Trophoblast cell (in vitro differentiated cells and primary cell): ENCODE measurements around the gene PNKP.

Experiments
- DNase-seq, 2 donors: peaks; one replicate each; pipeline ENCODE4 v3.0.0-alpha.2; 2016
- H2AFZ ChIP-seq: 2 replicates; pipeline ENCODE4 v1.6.1; 2013; ENCODE audit warnings: low read length, moderate library complexity, mild to moderate bottlenecking; ENCODE audit not compliant: insufficient read depth, poor library complexity
- H2AK5ac ChIP-seq: 2 replicates; pipeline ENCODE4 v1.6.1; 2013; ENCODE audit warnings: mild to moderate bottlenecking, low read length
- H2BK120ac ChIP-seq: 2 replicates; pipeline ENCODE4 v1.6.1; 2013; ENCODE audit warnings: low read length, mild to moderate bottlenecking, moderate library complexity; ENCODE audit not compliant: insufficient read depth, poor library complexity
- H2BK12ac ChIP-seq: 2 replicates; pipeline ENCODE4 v1.6.1; 2013; ENCODE audit warnings: mild to moderate bottlenecking, low read length, moderate library complexity
- H2BK5ac ChIP-seq: 2 replicates; pipeline ENCODE4 v1.6.1; 2013; ENCODE audit warnings: low read length, low read depth, moderate library complexity, mild to moderate bottlenecking; ENCODE audit not compliant: poor library complexity
- H3K14ac ChIP-seq: 2 replicates; pipeline ENCODE4 v1.6.1; 2013; ENCODE audit warnings: mild to moderate bottlenecking, low read length
- H3K18ac ChIP-seq: 2 replicates; pipeline ENCODE4 v1.6.1; 2013; ENCODE audit warnings: mild to moderate bottlenecking, low read length
- H3K23ac ChIP-seq: 2 replicates; pipeline ENCODE4 v1.6.1; 2013; ENCODE audit warnings: low read length
- H3K27ac ChIP-seq: 2 replicates; pipeline ENCODE4 v1.5.1; 2013; ENCODE audit warnings: low read depth, mild to moderate bottlenecking, inconsistent platforms, low read length, moderate library complexity
- H3K27me3 ChIP-seq: 2 replicates; pipeline ENCODE4 v1.6.1; 2013; ENCODE audit warnings: inconsistent platforms, mild to moderate bottlenecking, low read length, moderate library complexity; ENCODE audit not compliant: insufficient read depth
- H3K36me3 ChIP-seq, 2 experiments: 1 replicate in 1 of 2; 2 replicates in 1 of 2; pipeline ENCODE4 v1.6.1; 2013; ENCODE audit warnings: low read length in 2 of 2, mild to moderate bottlenecking in 2 of 2, moderate library complexity in 1 of 2; ENCODE audit not compliant: insufficient read depth in 2 of 2, control insufficient read depth in 1 of 2
- H3K4ac ChIP-seq: 2 replicates; pipeline ENCODE4 v1.6.1; 2013; ENCODE audit warnings: low read depth, mild to moderate bottlenecking, low read length, moderate library complexity
- H3K4me1 ChIP-seq, 2 experiments: 1 replicate in 1 of 2; 2 replicates in 1 of 2; pipeline ENCODE4 v1.6.1; 2013; ENCODE audit warnings: low read length in 2 of 2, mild to moderate bottlenecking in 2 of 2, moderate library complexity in 1 of 2; ENCODE audit not compliant: insufficient read depth in 2 of 2, control insufficient read depth in 1 of 2
- H3K4me2 ChIP-seq: 2 replicates; pipeline ENCODE4 v1.6.1; 2013; ENCODE audit warnings: inconsistent platforms, mild to moderate bottlenecking, low read length, moderate library complexity
- H3K4me3 ChIP-seq: 2 replicates; pipeline ENCODE4 v1.5.1; 2013; ENCODE audit warnings: mild to moderate bottlenecking, low read depth, low read length, inconsistent platforms
- H3K79me1 ChIP-seq: one replicate; pipeline ENCODE4 v1.6.1; 2013; ENCODE audit warnings: low read length
- H3K79me2 ChIP-seq: 2 replicates; pipeline ENCODE4 v1.6.1; 2013; ENCODE audit warnings: low read length, mild to moderate bottlenecking; ENCODE audit not compliant: control insufficient read depth, insufficient read depth, poor library complexity
- H3K9ac ChIP-seq: 2 replicates; pipeline ENCODE4 v1.6.1; 2013; ENCODE audit warnings: mild to moderate bottlenecking, low read length
- H3K9me3 ChIP-seq: 2 replicates; pipeline ENCODE4 v1.6.1; 2013; ENCODE audit warnings: low read depth, mild to moderate bottlenecking, control low read depth, inconsistent platforms, low read length; ENCODE audit not compliant: insufficient read depth
- H4K12ac ChIP-seq: 2 replicates; pipeline ENCODE4 v1.6.1; 2013; ENCODE audit warnings: low read depth, mild to moderate bottlenecking, low read length, moderate library complexity
- H4K8ac ChIP-seq: 2 replicates; pipeline ENCODE4 v1.6.1; 2013; ENCODE audit warnings: low read depth, mild to moderate bottlenecking, low read length, moderate library complexity
- H4K91ac ChIP-seq: one replicate; pipeline ENCODE4 v1.6.1; 2013; ENCODE audit warnings: low read depth, mild to moderate bottlenecking, low read length, moderate library complexity
- WGBS: extraction: QIAGEN DNeasy Blood & Tissue Kit; methylation state at CpG from one replicate; pipeline ENCODE4 v1.1.7; 2013; ENCODE audit warnings: missing lambda C conversion rate; ENCODE audit not compliant: insufficient read length, insufficient coverage; ENCODE audit errors: extremely low coverage; 5-methylcytosine and 5-hydroxymethylcytosine counted together

Gene PNKP

GRCh38 chr19:49816590-49816989 lies 50.8 kb downstream of the PNKP start:
- Histone ChIP-seq H3K9ac (no peak overlapping the region), H2AFZ (peak overlapping the region; percentile 15), H2BK12ac (no peak overlapping the region), H3K27ac (no peak overlapping the region), H3K4me2 (no peak overlapping the region), H3K14ac (no peak overlapping the region), H3K23ac (no peak overlapping the region), H3K4me3 (no peak overlapping the region), H2AK5ac (no peak overlapping the region), H3K36me3 (peaks cover 9 to 11% of the 10 kb centered on the region in 2 experiments), H4K91ac (no peak overlapping the region), H3K18ac (no peak overlapping the region), H3K79me2 (peaks cover 13% of the 10 kb centered on the region), H3K4me1 (peaks cover 10 to 12% of the 10 kb centered on the region in 2 experiments), H4K12ac (no peak overlapping the region), H2BK120ac (no peak overlapping the region), H3K4ac (no peak overlapping the region), H2BK5ac (no peak overlapping the region), H4K8ac (no peak overlapping the region), H3K27me3 (no peaks in the 10 kb centered on the region), H3K79me1 (peaks cover 17% of the 10 kb centered on the region), H3K9me3 (no peaks in the 10 kb centered on the region)
- peak in 1 of 2 donors; percentile 13 for DNase-seq
- no CpG with 5 or more reads among the region's 14 CpGs for WGBS

DNA sequence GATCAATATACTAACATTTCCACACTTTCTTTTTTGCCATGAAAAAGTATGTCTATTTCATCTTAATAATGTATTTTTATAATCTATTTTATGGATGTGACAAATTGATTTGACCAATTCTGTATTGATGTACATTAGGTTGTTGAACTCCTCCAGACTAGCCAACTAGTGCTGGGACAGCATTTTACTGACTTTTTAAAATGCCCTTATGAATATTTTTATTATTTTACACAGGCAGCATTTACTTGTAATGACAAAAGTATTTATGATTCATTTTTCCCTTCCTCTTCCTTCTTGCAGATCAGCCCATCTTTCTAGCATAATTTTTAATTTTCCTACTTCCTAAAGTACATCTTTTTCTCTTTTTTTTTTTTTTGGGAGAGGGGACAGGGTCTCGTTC lies 53.4 kb downstream of the PNKP start:
- no CpG with 5 or more reads among the region's 1 CpG for WGBS
- H4K91ac ChIP-seq, result no peak overlapping the region
- DNase-seq, result peak in 1 of 2 donors; percentile 55

DNA sequence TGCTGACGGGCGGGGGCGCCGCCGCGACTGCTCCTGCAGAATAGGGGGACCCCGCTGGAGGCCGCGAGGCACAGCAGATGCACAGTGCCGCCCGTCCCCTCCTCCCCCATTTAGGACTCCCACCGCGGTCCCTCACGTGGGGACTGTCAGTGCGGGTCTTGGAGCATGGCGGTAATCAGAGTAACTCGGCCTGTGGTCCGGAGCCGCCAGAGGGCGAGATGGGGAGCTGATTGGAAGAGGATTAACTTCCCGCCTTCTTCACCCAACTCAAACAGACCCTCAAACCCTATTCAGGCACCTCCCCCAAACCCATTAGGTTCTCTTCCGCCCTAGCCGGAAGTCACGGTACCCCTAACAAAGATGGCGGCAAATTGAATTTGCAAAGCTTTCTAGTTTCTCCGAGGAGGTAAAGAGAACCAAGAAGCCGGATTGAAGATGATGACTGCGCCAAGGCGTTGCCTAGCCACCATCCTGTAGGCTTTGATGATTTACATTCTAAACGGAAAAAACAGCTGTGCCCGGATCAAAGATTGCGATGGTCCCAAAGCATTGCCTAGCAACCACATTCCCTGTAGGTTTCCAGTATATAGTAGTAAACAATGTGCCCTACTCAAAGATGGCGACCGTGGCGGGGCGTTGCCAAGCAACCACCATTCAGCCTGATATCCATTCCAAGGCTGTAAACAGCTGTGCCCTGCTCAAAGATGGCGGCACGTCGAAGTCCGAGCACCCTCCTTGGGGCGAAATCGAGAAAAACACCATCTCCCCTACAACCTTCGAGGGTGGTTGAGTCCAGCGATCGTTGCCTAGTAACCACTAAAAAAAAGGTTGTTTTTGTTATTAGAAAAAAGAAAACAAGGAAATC lies 54.1 kb downstream of the PNKP start, which contains the start of gene FUZ:
Gene FUZ (minus strand): TSS at position 296 of the 865 bp plus-strand sequence. CDS start 186 bp downstream, at position 110.
- Histone ChIP-seq H2BK5ac (peak within 1 kb of the TSS; percentile 64), H2AFZ (peak within 1 kb of the TSS; percentile 94), H2AK5ac (peak within 1 kb of the TSS; percentile 44), H3K4me3 (peak within 1 kb of the TSS; percentile 83), H3K4me2 (peak within 1 kb of the TSS; percentile 73), H3K23ac (no peak within 1 kb of the TSS), H3K79me2 (peaks cover 6% of the 10 kb centered on the region), H3K18ac (peak within 1 kb of the TSS; percentile 64), H3K9ac (peak within 1 kb of the TSS; percentile 88), H2BK12ac (no peak within 1 kb of the TSS), H4K12ac (peak within 1 kb of the TSS; percentile 85), H3K4ac (peak within 1 kb of the TSS; percentile 58), H4K91ac (peak within 1 kb of the TSS; percentile 84), H2BK120ac (peak within 1 kb of the TSS; percentile 87), H3K4me1 (peaks cover 9 to 16% of the 10 kb centered on the region in 2 experiments), H3K27ac (peak within 1 kb of the TSS; percentile 37), H3K79me1 (peaks cover 16% of the 10 kb centered on the region), H3K27me3 (no peaks in the 10 kb centered on the region), H3K36me3 (no peaks in the 10 kb centered on the region), H3K9me3 (no peaks in the 10 kb centered on the region), H3K14ac (peak within 1 kb of the TSS; percentile 80), H4K8ac (peak within 1 kb of the TSS; percentile 93)
- DNase-seq, result peak; percentile 99
- no CpG with 5 or more reads among the region's 45 CpGs for WGBS

More for the DNA sequence above, 53.4 kb downstream of the PNKP start:
- no peak overlapping the region for H2AFZ ChIP-seq
- no peaks in the 10 kb centered on the region for H3K36me3 ChIP-seq
- H3K14ac ChIP-seq, result no peak overlapping the region
- H2BK5ac ChIP-seq, result no peak overlapping the region
- H3K4me2 ChIP-seq, result no peak overlapping the region
- no peaks in the 10 kb centered on the region for H3K9me3 ChIP-seq
- H3K9ac ChIP-seq, result no peak overlapping the region
- no peak overlapping the region for H2BK12ac ChIP-seq
- no peak overlapping the region for H3K23ac ChIP-seq
- no peak overlapping the region for H4K8ac ChIP-seq
- H4K12ac ChIP-seq, result no peak overlapping the region
- peaks cover 10 to 17% of the 10 kb centered on the region in 2 experiments for H3K4me1 ChIP-seq
- no peak overlapping the region for H2AK5ac ChIP-seq
- no peak overlapping the region for H3K18ac ChIP-seq
- peaks cover 13% of the 10 kb centered on the region for H3K79me2 ChIP-seq
- no peak overlapping the region for H2BK120ac ChIP-seq
- no peak overlapping the region for H3K27ac ChIP-seq
- no peak overlapping the region for H3K4ac ChIP-seq
- H3K4me3 ChIP-seq, result no peak overlapping the region
- H3K79me1 ChIP-seq, result peaks cover 20% of the 10 kb centered on the region
- H3K27me3 ChIP-seq, result no peaks in the 10 kb centered on the region

DNA sequence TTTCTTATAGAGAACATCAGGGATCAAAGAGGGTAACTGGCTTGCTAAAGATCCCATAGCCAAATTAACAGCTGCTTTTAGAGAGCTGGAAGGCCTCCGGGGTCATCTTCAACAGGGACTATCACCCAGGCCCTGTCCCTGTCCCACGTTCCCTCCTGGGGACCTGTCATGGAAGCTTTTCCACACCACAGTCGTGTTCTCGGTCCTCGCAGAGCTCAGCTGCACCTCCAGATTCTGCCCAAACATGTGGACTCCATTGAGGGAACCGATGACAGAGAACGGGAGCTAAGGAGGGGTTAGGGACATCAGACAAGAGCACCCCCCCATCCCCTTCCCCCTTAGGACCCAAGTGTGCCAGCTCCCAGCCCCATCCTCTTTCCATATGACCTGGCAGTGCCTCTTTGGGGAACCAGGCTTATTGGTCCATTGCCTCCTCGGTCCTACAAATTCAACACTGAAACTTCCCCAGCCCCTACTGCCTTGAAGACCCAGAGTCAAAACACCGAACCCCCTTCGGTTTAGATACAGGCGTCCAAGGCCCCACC lies 54.9 kb downstream of the PNKP start:
- Histone ChIP-seq H2AFZ (peak overlapping the region; percentile 94), H3K9ac (peak overlapping the region; percentile 17), H3K4me1 (peaks cover 9 to 16% of the 10 kb centered on the region in 2 experiments), H3K79me2 (peaks cover 3% of the 10 kb centered on the region), H4K12ac (peak overlapping the region; percentile 85), H3K79me1 (peaks cover 12% of the 10 kb centered on the region), H3K23ac (no peak overlapping the region), H4K91ac (peak overlapping the region; percentile 84), H2BK120ac (peak overlapping the region; percentile 87), H3K27me3 (no peaks in the 10 kb centered on the region), H3K14ac (peak overlapping the region; percentile 80), H3K4me2 (peak overlapping the region; percentile 73), H4K8ac (peak overlapping the region; percentile 93), H3K9me3 (no peaks in the 10 kb centered on the region), H3K27ac (no peak overlapping the region), H2BK5ac (peak overlapping the region; percentile 54), H3K4me3 (peak overlapping the region; percentile 73), H2BK12ac (no peak overlapping the region), H2AK5ac (peak overlapping the region; percentile 44), H3K18ac (peak overlapping the region; percentile 64), H3K4ac (peak overlapping the region; percentile 58), H3K36me3 (peaks cover 2 to 4% of the 10 kb centered on the region in 2 experiments)
- WGBS, result no CpG with 5 or more reads among the region's 11 CpGs
- DNase-seq, result no peak
